Body of pancreas (tissue), 4 donors: Measurements from ENCODE around the gene GALNT16. TPM values are rescaled to one million over a fixed set of nuclear protein-coding genes. Genes with fewer than 3 reads are reported as not detected.

Experiments used
- ATAC-seq: fragments of 150-250 bp; one replicate; pipeline ENCODE4 v1.9.1; 2016
- DNase-seq, 4 donors: peaks; one replicate each; pipeline ENCODE4 v3.0.0-alpha.2; 2019
- H3K27ac ChIP-seq, 4 donors: fragments of 200-600 bp; sonication (generic); 1 replicate in 3 of 4; 2 replicates in 1 of 4; pipeline versions ENCODE4 v1.5.1 to v1.6.1; 2016 to 2019; ENCODE audit warnings: mild to moderate bottlenecking in 1 of 4, mixed read lengths in 1 of 4, moderate library complexity in 1 of 4
- H3K27me3 ChIP-seq, 2 donors: fragments of 200-600 bp; sonication (generic); one replicate each; pipeline ENCODE4 v1.6.0; 2016; ENCODE audit warnings: mild to moderate bottlenecking in 1 of 2
- H3K36me3 ChIP-seq, 2 donors: fragments of 200-600 bp; sonication (generic); replicated peaks in 1 of 2; 2 replicates each; pipeline ENCODE4 v1.5.1; 2016; ENCODE audit warnings: low read depth in 2 of 2; ENCODE audit not compliant: insufficient read depth in 1 of 2
- H3K4me1 ChIP-seq: fragments of 200-600 bp; sonication (generic); one replicate; pipeline ENCODE4 v1.6.0; 2016
- H3K4me3 ChIP-seq, 2 donors: fragments of 200-600 bp; sonication (generic); 1 replicate in 1 of 2; 2 replicates in 1 of 2; pipeline ENCODE4 v1.5.1; 2016 to 2019
- H3K9me3 ChIP-seq, 3 donors: fragments of 200-600 bp; sonication (generic); 1 replicate in 2 of 3; 2 replicates in 1 of 3; pipeline ENCODE4 v1.5.1; 2016
- CTCF ChIP-seq, 7 experiments: fragments of 450-650 bp in 4 of 7; fragments of 200-600 bp in 3 of 7; sonication (generic) in 3 of 7; IDR thresholded peaks; one replicate each; pipeline ENCODE4 v1.5.1; 2016 to 2019; ENCODE audit warnings: antibody characterized with exemption in 7 of 7
- POLR2A ChIP-seq, 3 donors: fragments of 450-650 bp; IDR thresholded peaks; one replicate each; pipeline ENCODE4 v1.6.1; 2016; ENCODE audit warnings: antibody characterized with exemption in 3 of 3, mild to moderate bottlenecking in 2 of 3
- WGBS, 2 donors: methylation state at CpG; one replicate each; pipeline ENCODE4 v1.1.5; 2017; 5-methylcytosine and 5-hydroxymethylcytosine counted together
- intact Hi-C: fragments of 100-400 bp; cut with DNase I; formaldehyde crosslinking; loops from one replicate; pipeline ENCODE4 v1.15.1; 2023
- total RNA-seq, 2 donors: library from RNA; depleted of rRNA; stranded (reverse); fragments of >200 nt; gene quantifications; one replicate each; pipeline ENCODE4 v1.1.0, GENCODE V29; 2016

Gene GALNT16
- total RNA-seq, 2 donors from 2014 or later = 1.3 to 5.6 TPM

GRCh38 chr14:69357544-69358200, 97.7 kb downstream of the GALNT16 start:
- DNase-seq (no peak), ATAC-seq (no peak)
- no peak overlapping the region for H3K27ac ChIP-seq
- H3K27me3 ChIP-seq = no peaks in the 10 kb centered on the region
- H3K4me3 ChIP-seq = no peak overlapping the region
- H3K4me1 ChIP-seq = no peaks in the 10 kb centered on the region
- no peak for TF ChIP-seq CTCF (IDR thresholded peaks at IDR 0.05)
- TF ChIP-seq POLR2A (IDR thresholded peaks at IDR 0.05) = no peak
- no peaks in the 10 kb centered on the region for H3K9me3 ChIP-seq
- H3K36me3 ChIP-seq = no peaks in the 10 kb centered on the region
- intact Hi-C loops = no loop called here
- WGBS, 2 donors = 69 to 83% methylated on average over 7 of the region's 7 CpGs

GRCh38 chr14:69358233-69358963, 98.4 kb downstream of the GALNT16 start:
- H3K9me3 ChIP-seq = no peaks in the 10 kb centered on the region
- intact Hi-C loops = no loop called here
- 55 to 81% methylated on average over 8 to 11 of the region's 12 CpGs for WGBS, 2 donors
- no peaks in the 10 kb centered on the region for H3K36me3 ChIP-seq
- DNase-seq (no peak), ATAC-seq (no peak)
- no peak overlapping the region for H3K27ac ChIP-seq
- TF ChIP-seq POLR2A (IDR thresholded peaks at IDR 0.05) (no peak), CTCF (IDR thresholded peaks at IDR 0.05) (no peak)
- H3K27me3 ChIP-seq = no peaks in the 10 kb centered on the region
- H3K4me3 ChIP-seq = no peak overlapping the region
- H3K4me1 ChIP-seq = no peaks in the 10 kb centered on the region

GRCh38 chr14:69358966-69359365, 99.0 kb downstream of the GALNT16 start:
- TF ChIP-seq CTCF (IDR thresholded peaks at IDR 0.05) (no peak), POLR2A (IDR thresholded peaks at IDR 0.05) (no peak)
- Histone ChIP-seq H3K36me3 (no peaks in the 10 kb centered on the region), H3K4me1 (no peaks in the 10 kb centered on the region), H3K27ac (no peak overlapping the region), H3K4me3 (no peak overlapping the region), H3K9me3 (no peaks in the 10 kb centered on the region), H3K27me3 (no peaks in the 10 kb centered on the region)
- WGBS, 2 donors = 86 to 87% methylated on average over 3 of the region's 3 CpGs
- intact Hi-C loops = no loop called here
- no peak for DNase-seq
- no peak for ATAC-seq

- H3K27ac ChIP-seq = no peak overlapping the region
- no peaks in the 10 kb centered on the region for H3K9me3 ChIP-seq
- DNase-seq (no peak), ATAC-seq (no peak)
- intact Hi-C loops = no loop called here
- 71 to 81% methylated on average over 5 to 7 of the region's 7 CpGs for WGBS, 2 donors
- no peaks in the 10 kb centered on the region for H3K36me3 ChIP-seq
- no peak overlapping the region for H3K4me3 ChIP-seq
- no peak for TF ChIP-seq CTCF (IDR thresholded peaks at IDR 0.05)
- no peak for TF ChIP-seq POLR2A (IDR thresholded peaks at IDR 0.05)
- no peaks in the 10 kb centered on the region for H3K27me3 ChIP-seq
- no peaks in the 10 kb centered on the region for H3K4me1 ChIP-seq
Observed at GRCh38 chr14:69360438-69361108, 100.6 kb downstream of the GALNT16 start.
